Testis (tissue), 2 donors: ENCODE results near the gene PLA2G4D.

Source experiments
- POLR2A ChIP-seq: fragments of 450-650 bp; IDR thresholded peaks from one replicate; pipeline ENCODE4 v1.6.1; 2017; ENCODE audit warnings: antibody characterized with exemption, mild to moderate bottlenecking, moderate library complexity
- TF ChIP-seq, protein P1 (sequence below), 3 experiments: fragments of 450-650 bp in 2 of 3; fragments of 200-600 bp in 1 of 3; sonication (generic) in 1 of 3; IDR thresholded peaks; one replicate each; pipeline ENCODE4 v1.5.1; 2016 to 2019; ENCODE audit warnings: antibody characterized with exemption in 3 of 3, mild to moderate bottlenecking in 2 of 3, moderate library complexity in 1 of 3

DNA sequence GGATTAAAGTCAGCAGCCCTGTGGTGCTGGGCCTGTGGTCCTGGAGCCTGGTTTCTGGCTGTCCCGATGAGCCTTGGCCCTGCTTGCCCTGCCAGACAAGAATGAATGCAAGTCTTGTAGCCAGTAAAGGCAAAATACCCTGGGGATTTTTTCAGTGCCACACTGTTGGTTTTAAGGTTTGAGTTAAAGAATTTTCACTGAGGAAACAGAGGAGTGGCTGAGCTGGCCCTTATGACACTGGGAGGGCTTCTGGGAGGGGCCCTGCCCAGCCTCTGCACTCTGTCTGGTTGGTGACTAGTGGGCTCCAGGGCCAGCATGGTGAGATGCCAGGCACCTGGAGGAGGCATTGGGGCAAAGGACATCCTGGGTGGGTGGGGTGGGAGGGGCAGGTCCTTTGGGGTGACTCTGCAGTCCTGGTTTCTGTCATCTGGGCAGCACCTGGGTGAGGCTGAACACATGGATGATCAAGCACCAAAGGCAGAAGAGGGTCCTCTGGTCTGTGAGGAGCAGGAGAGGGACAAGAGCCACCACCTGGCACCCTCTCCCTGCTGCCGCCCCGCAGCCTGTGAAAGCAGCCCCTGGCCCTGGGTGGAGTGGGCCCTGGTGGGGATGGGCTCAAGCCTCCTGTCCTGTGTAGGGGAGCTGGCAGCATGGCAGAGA lies 61.0 kb downstream of the PLA2G4D start:
- TF ChIP-seq, protein P1, sequence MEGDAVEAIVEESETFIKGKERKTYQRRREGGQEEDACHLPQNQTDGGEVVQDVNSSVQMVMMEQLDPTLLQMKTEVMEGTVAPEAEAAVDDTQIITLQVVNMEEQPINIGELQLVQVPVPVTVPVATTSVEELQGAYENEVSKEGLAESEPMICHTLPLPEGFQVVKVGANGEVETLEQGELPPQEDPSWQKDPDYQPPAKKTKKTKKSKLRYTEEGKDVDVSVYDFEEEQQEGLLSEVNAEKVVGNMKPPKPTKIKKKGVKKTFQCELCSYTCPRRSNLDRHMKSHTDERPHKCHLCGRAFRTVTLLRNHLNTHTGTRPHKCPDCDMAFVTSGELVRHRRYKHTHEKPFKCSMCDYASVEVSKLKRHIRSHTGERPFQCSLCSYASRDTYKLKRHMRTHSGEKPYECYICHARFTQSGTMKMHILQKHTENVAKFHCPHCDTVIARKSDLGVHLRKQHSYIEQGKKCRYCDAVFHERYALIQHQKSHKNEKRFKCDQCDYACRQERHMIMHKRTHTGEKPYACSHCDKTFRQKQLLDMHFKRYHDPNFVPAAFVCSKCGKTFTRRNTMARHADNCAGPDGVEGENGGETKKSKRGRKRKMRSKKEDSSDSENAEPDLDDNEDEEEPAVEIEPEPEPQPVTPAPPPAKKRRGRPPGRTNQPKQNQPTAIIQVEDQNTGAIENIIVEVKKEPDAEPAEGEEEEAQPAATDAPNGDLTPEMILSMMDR (IDR thresholded peaks at IDR 0.05), result no peak
- no peak for TF ChIP-seq POLR2A
